IPS-18a (cell line): ENCODE results near the gene KLF9.

ENCODE experiments used
- H3K27ac ChIP-seq: one replicate; pipeline ENCODE4 v1.5.1; 2013; ENCODE audit warnings: low read length
- H3K27me3 ChIP-seq: one replicate; pipeline ENCODE4 v1.6.1; 2013; ENCODE audit warnings: mild to moderate bottlenecking, low read length; ENCODE audit not compliant: control insufficient read depth, insufficient read depth
- H3K36me3 ChIP-seq: one replicate; pipeline ENCODE4 v1.6.1; 2013; ENCODE audit warnings: low read depth, low read length; ENCODE audit not compliant: control insufficient read depth
- H3K4me1 ChIP-seq: one replicate; pipeline ENCODE4 v1.6.1; 2013; ENCODE audit warnings: low read depth, low read length; ENCODE audit not compliant: control insufficient read depth
- H3K4me3 ChIP-seq: one replicate; pipeline ENCODE4 v1.5.1; 2013; ENCODE audit warnings: low read length
- H3K9ac ChIP-seq: one replicate; pipeline ENCODE4 v1.6.1; 2013; ENCODE audit warnings: mild to moderate bottlenecking, low read length, moderate library complexity
- H3K9me3 ChIP-seq: one replicate; pipeline ENCODE4 v1.6.1; 2013; ENCODE audit warnings: low read depth, low read length; ENCODE audit not compliant: control insufficient read depth

The KLF9 gene

GRCh38 chr9:70340572-70340971 is 73.9 kb downstream of the KLF9 start:
- H3K27ac ChIP-seq = no peak overlapping the region
- H3K9ac ChIP-seq = no peak overlapping the region
- no peaks in the 10 kb centered on the region for H3K27me3 ChIP-seq
- H3K9me3 ChIP-seq = no peaks in the 10 kb centered on the region
- H3K36me3 ChIP-seq = no peaks in the 10 kb centered on the region
- H3K4me1 ChIP-seq = no peaks in the 10 kb centered on the region
- no peak overlapping the region for H3K4me3 ChIP-seq
